SU-DHL-6 (cell line): ENCODE data around the gene ASXL1.

Source experiments
- CTCF ChIP-seq: fragments of 200-600 bp; sonication (generic); IDR thresholded peaks from one replicate; pipeline ENCODE4 v1.5.1; 2017; ENCODE audit warnings: antibody characterized with exemption, mild to moderate bottlenecking, low read length, moderate library complexity; ENCODE audit not compliant: insufficient read depth, poor library complexity, severe bottlenecking
- EZH2phosphoT487 ChIP-seq: fragments of 200-600 bp; sonication (generic), shearing (Covaris generic); conservative IDR thresholded peaks from 2 replicates; pipeline ENCODE4 v1.6.1; 2018; ENCODE audit warnings: mild to moderate bottlenecking, antibody characterized with exemption, low read length, moderate library complexity, mixed read lengths

- TF ChIP-seq CTCF (no peak), EZH2phosphoT487 (no peak)
Observed at GRCh38 chr20:32451682-32452461, 93.7 kb downstream of the ASXL1 start.
